Right renal pelvis (tissue), 4 donors: ENCODE results near the gene FAM222B. TPM values are rescaled to one million over a fixed set of nuclear protein-coding genes. Genes with fewer than 3 reads are reported as not detected.
A peak's percentile ranks its signal among the peaks of the same experiment; 100 is the strongest.
"Not testable (repeated sequence)": the region's sequence is repeated elsewhere in the genome, so short reads cannot be mapped to it uniquely, and the experiment has no call there.

Source experiments
- DNase-seq, 4 donors: peaks; one replicate each; pipeline ENCODE4 v3.0.0-alpha.2; 2013; ENCODE audit warnings: low read depth in 4 of 4, low spot score in 3 of 4, missing footprints in 1 of 4
- polyA plus RNA-seq, 4 donors: library from polyadenylated mRNA; unstranded; fragments of 120-200 nt; gene quantifications; one replicate each; pipeline ENCODE4 v1.2.1, GENCODE V29; 2013; ENCODE audit not compliant: insufficient read length in 4 of 4

FAM222B gene
- polyA plus RNA-seq, 4 donors: 21.2 to 26.7 (median 22.7) TPM

GRCh38 chr17:28874750-28875149, 32.2 kb upstream of the FAM222B start:
- DNase-seq: no peak

DNA sequence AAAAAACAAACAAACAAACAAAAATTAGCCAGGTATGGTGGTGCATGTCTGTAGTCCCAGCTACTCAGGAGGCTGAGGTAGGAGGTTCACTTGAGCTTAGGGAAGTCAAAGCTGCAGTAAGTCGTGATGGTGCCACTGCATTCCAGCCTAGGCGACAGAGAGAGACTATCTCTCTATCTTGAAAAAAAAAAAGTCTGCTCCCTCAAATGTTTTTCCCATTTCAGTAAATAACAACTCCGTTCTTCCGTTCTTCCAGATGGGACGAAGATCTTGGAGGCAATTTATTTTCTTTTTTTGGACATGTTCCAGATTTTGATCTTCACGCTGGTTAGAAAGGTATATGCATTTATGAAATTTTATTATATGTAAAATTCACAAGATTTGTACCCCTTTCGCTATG, 31.2 kb upstream of the FAM222B start:
- no peak for DNase-seq

DNA sequence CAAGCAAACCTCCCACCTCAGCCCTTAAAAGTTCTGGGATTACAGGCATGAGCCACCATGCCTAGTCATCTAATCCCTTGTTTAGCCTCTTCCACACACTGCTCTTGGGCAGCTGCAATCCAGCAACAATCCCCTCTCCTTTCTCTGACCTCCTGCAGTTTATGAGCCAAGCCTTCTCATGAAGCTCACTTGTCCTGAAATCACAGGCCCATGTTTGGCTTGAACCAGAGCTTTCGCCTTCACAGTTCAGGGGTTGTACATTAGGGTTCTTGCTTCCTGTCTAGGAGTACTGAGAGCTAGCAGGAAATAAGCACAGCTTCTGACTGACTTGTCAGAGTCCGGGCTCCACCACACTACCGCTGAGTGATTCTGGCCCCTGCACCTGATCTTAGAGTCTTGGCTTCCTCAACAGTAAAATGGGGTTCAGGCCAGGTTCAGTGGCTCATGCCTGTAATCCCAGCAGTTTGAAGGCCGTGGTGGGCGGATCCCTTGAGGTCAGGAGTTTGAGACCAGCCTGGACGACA, 28.5 kb upstream of the FAM222B start:
- no peak for DNase-seq

DNA sequence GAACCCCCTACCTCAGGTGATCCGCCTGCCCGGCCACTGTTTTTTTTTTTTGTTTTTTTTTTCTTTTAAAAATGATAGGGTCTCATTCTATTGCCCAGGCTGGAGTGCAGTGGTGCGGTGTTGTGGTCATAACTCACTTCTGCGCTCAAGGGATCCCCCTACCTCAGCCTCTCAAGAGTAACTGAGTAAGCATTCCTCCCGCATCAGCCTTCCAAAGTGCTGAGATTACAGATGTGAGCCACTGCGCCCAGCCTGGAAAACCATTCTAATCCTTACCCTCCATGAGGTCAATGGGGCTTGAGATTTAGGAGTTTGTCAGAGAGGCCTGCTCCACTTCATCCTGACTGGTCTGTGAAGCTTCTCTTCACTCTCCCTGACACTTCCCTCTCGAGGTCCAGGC, 24.7 kb upstream of the FAM222B start:
- DNase-seq: no peak

DNA sequence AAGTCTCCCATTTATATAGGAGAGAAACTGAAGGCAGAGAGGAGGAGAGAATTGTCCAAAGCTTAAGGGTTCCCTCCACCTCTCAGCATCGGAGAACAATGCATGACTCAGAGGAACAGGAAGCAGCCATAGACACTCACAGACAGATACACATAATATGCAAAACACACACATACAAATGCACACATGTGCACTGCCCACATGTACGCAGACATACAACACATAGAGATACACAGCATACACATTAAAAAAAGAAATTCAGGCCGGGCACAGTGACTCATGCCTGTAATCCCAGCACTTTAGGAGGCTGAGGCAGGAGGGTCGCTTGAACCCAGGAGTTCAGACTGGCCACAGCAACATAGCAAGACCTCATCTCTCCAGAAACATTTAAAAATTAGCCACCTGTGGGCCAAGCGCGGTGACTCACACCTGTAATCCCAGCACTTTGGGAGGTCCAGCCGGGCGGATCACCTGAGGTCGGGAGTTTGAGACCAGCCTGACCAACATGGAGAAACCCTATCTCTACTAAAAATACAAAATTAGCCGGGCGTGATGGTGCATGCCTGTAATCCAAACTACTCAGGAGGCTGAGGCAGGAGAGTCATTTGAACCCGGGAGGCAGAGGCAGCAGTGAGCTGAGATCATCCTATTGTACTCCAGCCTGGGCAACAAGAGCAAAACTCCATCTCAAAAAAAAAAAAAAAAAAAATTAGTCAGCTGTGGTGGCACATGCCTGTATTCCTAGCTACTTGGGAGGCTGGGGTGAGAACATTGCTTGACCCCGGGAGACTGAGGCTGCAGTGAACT, 23.6 kb upstream of the FAM222B start:
- no peak for DNase-seq

DNA sequence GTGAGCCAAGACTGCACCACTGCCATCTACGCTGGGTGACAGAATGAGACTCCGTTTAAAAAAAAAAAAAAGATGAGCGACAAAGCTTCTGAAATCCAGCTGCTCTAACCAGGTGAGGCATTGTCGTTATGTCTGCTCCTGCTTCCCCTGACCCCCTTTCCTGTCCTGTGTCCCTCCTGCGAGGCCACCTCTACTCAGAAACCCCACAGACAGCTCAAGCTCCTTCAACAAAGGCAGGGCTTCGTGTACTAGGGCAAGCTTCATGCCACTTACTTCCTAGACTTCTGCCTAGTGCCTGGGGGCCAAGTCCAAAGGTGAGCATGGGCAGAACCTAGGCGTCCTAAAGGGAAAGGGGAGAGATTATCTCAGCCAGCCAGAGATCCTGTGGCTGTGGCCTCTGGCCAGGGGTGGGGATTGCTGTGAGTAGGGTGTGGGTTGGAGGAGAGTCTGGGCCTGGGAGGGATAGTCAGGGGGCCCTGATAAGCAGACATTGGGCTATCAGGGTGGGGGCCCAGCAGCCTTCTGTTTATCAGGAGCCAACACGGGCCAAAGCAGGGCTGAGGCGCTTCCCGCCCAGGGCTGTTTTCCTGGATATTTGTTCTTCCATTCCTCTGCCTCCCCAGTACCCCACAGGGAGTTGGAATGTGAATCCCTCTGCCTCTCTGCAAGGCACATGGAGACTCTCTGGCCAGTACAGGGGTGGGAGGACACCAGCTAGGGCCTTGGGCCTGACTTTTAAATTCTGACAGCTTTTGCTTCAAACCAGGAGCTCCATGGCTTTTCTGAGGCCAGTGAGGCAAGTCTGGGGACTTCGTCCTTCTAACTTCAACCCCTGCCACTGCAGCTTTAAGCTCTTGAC, 22.6 kb upstream of the FAM222B start:
- DNase-seq: no peak

DNA sequence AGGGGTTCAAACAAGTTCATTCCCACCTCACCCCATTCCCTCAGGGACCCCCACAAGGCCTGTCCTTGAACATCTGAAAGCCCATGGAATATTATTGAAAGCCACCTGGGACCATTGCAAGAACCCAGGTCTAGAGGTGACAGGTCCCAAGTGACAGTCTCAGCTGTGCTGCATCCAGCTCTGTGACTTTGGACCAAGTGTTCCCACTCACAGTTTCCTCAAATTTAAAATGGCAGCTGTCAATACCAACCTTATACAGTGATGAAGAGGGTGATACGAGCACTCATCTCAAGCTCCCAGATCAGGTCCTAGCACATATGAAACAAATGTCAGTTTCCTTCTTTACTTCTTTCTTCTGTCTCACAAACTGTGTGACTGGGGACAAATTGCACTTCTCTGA, 21.4 kb upstream of the FAM222B start:
- DNase-seq: no peak

- no peak for DNase-seq
Measured at GRCh38 chr17:28862561-28862960, 20.0 kb upstream of the FAM222B start.

GRCh38 chr17:28861393-28862203, 19.0 kb upstream of the FAM222B start:
- no peak for DNase-seq

GRCh38 chr17:28860363-28860808, 17.8 kb upstream of the FAM222B start:
- no peak for DNase-seq

DNA sequence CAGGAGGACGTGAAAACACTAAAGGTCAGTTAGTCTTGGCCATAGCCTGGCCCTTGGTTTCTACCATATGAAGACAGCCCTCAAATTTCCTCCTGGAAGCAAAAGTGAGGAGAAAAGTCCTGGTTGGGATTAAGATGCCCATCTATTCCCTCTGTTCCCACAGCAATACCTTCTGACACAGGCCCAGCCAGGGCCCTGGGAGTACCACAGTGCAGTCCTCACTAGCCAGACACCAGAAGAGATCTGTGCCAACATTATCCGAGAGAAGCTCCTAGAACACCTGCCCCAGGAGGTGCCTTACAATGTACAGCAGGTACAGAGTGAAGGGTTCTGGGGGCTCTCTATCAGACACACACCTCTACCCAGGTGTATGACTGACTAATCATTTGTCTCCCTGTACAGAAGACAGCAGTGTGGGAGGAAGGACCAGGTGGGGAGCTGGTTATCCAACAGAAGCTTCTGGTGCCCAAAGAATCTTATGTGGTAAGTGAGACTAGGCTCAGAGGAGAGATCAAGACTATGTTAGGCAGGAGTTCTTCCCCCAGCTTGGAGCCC, 16.3 kb upstream of the FAM222B start:
- DNase-seq: no peak

DNA sequence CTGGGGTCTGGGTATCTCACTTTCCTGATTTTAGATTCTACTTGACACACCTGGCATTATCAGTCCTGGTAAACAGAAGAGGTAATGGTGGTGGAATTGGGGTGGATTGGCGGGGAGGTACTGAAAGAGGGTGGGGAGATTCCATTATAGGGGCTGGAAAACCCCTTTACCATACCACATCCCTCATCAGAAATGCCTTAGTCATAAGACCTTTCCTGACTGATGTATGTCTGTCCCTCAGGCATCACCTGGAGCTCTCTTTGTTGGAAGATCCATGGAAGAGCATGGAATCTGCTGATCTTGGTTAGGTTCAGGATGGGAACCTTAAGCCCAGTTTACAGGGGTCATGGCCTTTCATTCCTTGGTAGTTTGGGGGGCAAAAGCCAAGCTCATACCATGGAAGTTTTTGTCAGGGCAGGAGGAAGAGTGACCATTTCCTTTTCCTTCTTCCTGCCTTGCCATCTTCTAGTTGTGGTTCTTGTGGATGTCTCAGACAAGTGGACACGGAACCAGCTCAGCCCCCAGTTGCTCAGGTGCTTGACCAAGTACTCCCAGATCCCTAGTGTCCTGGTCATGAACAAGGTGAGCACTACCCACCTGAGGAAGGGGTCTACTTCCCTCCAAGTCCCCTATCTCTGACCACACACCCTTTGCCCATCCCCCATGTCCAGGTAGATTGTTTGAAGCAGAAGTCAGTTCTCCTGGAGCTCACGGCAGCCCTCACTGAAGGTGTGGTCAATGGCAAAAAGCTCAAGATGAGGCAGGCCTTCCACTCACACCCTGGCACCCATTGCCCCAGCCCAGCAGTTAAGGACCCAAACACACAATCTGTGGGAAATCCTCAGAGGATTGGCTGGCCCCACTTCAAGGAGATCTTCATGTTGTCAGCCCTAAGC, 15.6 kb upstream of the FAM222B start:
- DNase-seq: no peak

DNA sequence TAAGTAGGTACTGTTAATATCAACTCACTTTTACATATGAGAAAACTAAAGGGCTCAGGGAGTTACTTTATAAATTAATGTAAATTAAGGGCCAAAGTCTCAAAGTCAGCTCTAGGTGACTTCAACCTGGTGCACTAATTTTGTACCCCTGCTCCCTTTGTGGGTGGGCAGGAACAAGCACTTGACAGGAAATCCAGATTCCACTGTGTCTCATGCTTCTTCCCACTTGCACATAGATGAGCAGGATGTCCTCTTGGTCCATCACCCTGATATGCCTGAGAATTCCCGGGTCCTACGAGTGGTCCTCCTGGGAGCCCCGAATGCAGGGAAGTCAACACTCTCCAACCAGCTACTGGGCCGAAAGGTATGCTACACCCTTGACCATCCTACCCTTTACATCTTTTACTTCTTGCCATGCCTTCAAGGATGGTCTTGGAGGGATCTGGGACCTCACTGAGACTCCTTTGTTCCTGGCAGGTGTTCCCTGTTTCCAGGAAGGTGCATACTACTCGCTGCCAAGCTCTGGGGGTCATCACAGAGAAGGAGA, 13.5 kb upstream of the FAM222B start:
- DNase-seq: no peak

GRCh38 chr17:28855336-28855679, 12.7 kb upstream of the FAM222B start:
- no peak for DNase-seq

DNA sequence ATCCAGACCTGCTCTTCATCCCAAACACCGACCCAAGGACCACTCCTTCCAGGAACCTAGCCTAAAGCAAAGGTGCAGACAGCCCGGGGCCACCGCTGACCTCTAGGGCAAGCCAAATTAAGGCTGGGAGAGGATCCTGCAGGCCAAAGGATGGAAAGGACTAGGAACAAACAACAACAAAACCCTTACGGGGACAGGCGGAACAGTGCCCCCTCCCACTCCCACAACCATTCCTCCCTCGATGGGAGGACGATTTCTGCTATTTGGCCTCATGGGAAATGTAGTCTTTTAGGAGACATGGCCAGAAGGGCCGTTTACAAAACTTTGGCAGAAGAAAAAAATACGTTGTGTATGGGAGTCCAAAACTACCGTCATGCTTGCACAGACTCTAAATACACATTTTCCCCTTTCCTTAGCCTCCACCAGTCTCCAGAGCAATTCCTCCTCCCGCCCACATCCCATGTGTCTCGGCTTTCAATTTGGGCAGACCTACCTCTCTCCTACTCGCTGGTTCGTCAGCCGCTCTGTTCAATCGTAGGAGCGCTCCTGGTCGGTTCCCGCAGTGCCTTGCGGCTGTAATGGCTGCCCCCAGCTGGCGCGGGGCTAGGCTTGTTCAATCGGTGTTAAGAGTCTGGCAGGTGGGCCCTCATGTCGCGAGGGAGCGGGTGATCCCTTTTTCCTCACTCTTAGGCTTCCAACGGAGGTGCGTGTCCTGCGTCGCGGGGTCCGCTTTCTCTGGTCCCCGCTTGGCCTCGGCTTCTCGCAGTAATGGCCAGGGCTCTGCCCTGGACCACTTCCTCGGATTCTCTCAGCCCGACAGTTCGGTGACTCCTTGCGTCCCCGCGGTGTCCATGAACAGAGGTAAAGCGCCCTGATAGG, 12.1 kb upstream of the FAM222B start, which contains the start of gene ERAL1:
TSS of gene ERAL1 (plus strand) at position 560 of the 879 bp plus-strand sequence. CDS start at position 579, 19 bp downstream.
- peak; percentile 72 to 81 (median 74) for DNase-seq

DNA sequence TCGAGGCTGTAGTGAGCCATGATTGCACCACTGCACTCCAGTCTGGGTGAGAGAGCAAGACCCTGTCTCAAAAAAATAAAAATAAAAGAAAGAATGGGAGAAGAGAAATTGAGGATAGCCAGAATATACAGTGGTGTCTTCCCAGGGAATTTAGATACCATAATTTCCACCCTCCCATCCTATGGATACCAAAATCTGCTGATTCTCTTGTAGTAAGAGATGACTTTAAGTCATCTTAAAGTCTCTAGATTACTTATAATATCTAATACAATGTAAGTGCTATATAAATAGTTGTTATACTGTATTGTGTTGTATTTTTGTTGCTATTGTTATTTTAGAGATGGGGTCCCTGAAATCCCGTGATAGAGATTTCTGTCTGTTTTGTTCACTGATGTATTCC, 10.7 kb upstream of the FAM222B start:
- no peak for DNase-seq

DNA sequence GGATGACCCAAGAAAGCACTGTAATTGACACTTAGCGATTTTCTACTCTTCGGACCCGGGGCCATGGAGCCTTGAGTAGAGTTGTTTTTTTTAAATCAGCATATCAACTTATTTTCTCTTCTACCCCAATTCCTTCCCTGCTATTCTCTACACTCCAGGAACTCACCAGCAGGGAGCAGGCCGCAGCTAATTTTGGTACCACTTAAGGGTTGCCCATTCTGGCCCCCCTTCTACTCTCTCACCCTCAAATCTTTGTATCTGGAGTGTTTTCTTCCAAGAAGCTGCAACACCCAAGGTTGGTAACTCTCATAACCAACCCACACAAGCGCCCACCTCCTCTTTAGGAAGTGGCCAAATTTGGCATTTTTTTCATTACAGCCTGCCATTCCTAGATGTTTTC, 6.7 kb upstream of the FAM222B start:
- no peak for DNase-seq

- DNase-seq: not testable (repeated sequence)
Measured at GRCh38 chr17:28848667-28849066, 6.1 kb upstream of the FAM222B start.
